Daoy (cell line): ENCODE measurements around the gene DHRS4. TPM values are rescaled to one million over a fixed set of nuclear protein-coding genes. Genes with fewer than 3 reads are reported as not detected.
A peak's percentile ranks its signal among the peaks of the same experiment; 100 is the strongest.

Experiments
- DNase-seq: peaks from one replicate; pipeline ENCODE4 v3.0.0-alpha.2; 2015; ENCODE audit warnings: low read depth
- total RNA-seq: library from RNA; depleted of rRNA; stranded (reverse); fragments of >200 nt; shearing (Covaris generic); gene quantifications from 2 replicates; pipeline ENCODE4 v1.2.3, GENCODE V29; 2014; rRNA removed

Gene DHRS4
- 32.0 and 52.7 TPM in 2 replicates for total RNA-seq

DNA sequence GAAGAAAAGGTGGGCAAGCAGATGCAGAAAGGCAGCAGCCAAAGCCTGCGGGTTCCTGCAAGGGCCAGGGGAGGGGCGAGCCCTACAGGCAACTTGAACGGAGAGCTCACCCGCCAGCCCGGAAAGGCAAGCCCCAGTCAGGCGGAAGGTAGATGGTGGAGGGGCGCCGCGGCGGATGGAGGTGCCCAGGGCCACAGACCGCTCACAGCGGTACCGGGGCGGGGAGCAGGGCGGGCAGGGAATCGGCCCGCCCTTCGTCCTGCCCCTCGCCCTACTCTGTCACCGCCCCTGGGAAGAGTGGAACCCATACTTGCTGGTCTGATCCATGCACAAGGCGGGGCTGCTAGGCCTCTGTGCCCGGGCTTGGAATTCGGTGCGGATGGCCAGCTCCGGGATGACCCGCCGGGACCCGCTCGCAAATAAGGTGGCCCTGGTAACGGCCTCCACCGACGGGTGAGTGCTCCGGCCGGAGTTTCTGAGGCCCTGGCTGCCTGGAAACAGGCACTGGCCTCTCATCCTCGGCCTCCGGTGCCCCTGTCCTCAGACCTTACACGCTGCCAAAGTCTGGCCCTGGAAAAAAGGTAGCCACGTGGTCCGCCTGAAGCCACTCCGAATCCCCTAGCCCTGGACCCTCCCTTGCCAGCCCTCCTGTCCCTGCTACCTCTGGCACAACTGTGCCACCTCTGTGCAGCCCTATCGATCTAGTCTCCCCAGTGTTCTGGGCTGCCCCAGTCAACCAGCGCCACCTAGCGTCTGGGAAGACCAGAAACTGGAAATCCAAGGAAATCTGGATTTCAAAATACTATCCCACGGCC, at the start of gene DHRS4:
Gene DHRS4 (plus strand): TSS at position 307 of the 815 bp plus-strand sequence. CDS start 19 bp downstream, at position 326.
- peak; percentile 93 for DNase-seq

DNA sequence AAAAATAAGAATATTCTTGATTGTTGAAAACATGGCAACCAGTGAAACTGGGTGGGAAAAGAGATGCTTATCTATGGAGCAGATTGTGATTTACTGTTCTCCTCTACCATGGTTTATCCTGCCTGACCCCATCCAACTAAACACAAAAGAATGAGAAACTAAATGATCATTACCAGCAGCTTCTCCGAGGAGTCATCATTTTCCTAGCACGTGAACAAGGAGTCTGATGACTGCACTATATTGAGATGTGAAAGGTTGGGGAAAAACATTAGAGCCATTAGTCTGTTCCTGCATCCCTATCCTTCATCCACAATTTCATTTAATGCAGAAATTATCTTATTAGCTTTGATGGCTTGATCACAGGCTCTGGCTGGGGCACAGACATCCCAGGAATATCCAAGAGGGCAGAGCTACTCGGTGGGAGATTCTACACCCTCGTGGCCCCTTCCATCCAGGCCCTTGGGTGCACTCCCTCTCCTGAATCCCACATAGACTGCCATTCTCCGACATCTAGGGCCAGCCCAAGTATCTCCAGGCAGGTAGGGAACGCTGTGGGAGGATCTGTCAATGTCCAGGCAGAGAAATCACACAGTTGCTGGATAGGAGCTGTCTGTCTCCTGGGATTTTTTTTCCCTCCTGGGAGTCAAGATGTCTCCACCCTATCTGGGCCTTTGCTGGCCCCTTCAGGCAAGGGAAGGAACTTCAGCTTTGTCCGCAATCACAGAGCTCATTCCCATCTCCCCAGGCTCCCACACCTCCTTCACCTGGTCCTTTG, 43.3 kb upstream of the DHRS4 start:
- peak; percentile 73 for DNase-seq

DNA sequence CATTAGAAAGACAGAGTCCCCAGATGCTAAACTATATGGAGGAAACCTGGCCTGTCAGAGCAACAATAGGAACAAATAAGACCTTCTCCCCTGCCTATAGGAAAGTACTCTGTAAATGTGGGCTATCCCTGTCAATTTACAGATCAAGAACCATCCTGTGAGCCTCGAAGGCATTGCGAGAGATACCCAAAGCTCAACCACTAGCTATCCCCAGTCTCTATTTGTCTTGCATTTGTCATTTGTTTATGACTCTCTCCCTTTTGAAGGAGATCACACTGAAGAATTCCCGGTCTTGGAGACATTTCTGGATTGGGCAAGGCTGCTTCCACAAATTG, 42.7 kb upstream of the DHRS4 start:
- DNase-seq = no peak

DNA sequence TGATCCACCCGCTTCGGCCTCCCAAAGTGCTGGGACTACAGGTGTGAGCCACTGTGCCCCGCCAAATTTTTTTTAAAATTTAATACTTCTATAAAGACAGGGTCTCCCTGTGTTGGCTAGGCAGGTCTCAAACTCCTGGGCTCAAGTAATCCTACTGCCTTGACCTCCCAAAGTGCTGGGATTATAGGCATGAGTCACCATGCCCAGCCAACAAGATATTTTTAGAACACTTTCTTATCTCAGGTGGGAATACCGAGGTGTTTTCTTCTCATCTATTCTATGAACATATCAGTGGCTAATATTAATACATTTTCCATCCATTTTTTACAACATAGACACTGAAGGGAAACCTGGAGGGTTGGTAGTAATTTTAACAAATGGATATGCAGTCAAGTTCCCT, 38.0 kb upstream of the DHRS4 start:
- no peak for DNase-seq

DNA sequence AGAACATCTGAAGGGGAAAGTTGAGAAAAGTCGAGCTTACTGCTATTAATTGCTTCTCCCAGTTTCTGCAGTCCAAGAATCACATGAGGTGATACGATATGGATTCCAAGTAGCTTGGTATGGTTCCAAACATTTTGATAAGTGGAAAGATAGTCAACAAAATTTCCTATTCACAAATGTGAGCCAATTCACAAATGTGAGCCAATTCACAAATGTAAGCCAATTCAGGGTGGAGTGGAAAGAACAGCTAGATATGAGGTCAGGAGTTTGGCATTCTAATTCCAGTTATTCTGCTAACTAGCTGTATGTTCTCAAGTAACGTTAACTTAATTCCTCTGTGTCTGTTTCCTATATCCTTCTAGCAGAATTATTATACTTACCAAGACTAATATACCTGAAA, 37.6 kb upstream of the DHRS4 start:
- DNase-seq = no peak

DNA sequence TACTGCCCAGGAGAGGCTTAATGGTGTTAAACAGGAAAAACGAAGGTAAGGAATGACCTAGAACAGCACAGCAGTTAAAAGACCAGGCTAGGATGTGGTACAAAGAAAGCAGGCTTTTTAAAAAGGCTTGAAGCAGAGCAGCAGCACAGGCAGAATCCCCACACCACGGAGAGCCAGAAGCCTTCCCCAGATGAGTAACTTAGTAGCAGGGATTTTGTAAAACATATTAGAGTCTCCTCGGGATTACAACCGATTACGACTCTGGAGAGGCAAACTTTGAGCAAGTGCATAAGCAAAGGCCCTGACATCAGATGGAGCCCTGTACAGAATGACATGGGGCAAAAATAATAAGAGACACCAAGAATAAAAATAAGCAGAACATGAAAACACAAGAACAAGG, 37.1 kb upstream of the DHRS4 start:
- no peak for DNase-seq

DNA sequence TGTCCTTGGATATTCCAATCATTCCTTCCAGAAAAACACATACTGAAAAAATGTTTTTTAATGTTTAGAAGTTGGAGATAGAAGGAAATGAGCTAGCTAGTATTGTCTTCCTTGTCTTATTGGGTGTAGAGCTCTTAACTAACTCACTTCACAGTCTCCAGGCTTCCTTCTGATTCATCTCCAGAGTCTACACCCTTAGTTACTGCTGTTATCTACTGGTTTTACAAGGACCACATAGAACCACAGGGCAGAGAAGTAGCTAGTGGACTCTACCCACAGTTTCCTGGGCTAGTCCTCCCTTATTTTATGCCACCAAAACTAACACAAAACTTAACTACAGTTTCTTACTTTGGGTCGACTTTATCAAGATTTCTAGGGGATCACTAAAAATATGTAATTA, 31.0 kb upstream of the DHRS4 start:
- no peak for DNase-seq

DNA sequence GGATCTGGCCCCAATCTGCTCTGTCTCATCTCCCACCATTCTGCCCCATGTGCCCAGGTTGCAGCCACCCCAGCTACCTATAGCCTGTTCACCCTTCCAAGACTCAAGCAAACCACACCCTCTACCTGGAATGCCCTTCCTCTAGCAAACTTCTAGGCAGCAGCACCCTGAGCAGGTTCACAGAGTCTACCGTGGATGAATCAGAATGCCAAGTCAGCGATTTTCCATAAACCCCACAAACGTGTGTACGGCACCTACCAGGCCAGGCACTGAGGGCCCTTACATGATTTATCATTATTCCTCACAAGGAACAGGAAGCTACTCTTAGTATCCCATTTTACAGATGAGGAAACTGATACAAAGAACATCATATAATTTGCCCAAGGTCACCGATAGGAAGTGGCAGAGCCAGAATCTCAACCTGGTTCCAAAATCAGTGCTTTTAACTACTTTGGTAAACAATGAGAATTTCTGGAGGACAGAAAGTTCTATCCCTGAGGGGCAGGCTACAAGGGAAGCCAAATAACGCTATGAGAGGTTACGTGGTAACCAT, 28.0 kb upstream of the DHRS4 start:
- no peak for DNase-seq

DNA sequence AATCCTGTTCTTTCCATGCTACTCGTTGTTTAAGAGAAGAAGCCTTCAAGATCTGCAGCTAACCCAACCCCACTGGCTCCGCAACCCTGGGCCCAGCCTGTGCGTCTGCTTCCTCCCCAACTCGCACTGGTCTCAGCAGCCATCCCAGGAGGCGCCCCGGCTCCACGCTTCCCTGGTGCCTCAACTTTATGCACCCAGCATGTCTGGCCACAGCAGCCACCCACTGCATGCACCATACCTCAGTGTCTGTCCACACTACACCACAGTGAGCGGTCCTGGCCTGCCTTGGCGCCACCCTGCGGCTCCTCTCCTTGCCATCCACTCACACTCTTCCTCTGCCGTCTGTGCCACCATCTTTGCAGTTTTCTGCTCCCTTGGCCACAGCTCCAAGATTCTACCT, 27.0 kb upstream of the DHRS4 start:
- DNase-seq = peak; percentile 10

DNA sequence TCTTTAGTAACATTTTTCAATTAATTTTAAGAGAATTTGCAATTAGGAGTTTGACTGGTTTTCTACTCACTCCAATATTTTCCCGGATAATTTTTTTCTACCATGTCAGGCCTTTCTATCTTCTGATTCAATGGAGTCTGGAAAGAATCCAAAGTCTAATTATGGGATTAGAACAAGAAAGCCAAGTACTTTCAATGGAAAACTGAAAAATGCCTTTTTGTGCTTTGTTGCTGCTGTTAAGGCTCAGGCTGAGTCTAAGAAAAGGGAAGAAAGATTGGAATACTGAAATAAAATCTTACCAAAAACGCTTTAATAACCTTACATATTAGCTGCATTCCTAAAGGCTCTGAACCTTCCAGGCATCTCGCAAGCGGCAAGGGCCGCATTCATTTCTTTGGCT, 24.4 kb upstream of the DHRS4 start:
- DNase-seq = no peak

DNA sequence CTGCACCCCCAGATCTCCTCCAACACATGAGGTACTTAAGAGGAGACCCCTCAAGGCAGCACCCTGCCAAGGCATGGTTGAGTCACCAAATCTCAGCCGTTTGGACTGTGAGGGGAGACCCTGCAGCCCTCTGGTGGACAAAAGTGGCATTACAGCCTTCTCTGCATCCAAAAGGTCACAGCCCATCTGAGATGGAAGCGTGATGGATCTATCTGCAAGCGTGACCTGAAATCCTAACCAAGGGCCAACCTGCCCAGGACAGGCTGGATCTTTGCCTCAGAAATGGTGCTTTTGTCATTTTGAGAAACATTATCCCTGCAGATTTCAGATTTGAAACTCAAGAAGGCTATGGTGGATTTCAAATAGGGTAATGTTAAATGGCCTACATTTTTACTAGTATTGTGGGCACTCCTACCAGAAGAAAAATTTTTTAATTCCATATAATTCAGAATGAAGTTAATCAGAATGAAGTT, 23.7 kb upstream of the DHRS4 start:
- DNase-seq = peak; percentile 83

DNA sequence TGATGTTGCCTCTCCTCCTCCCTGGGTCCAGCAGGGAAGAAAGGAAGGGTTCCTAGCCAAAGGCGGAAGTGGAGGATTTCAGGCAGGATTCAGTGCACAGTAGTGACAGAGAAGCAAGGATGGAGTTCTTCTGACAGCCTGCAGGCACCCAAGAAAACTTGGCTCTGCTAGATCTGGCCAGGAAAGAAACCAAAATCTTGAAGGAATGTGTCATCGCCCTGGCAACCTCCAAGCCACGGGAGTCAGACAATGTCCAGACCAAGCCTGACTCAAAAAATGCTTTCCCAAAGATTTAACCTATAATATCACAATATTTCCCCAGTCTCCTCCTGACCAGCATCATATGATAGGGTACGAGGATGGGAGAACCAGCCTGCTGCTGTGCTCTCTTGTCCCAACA, 22.8 kb upstream of the DHRS4 start:
- DNase-seq = no peak

DNA sequence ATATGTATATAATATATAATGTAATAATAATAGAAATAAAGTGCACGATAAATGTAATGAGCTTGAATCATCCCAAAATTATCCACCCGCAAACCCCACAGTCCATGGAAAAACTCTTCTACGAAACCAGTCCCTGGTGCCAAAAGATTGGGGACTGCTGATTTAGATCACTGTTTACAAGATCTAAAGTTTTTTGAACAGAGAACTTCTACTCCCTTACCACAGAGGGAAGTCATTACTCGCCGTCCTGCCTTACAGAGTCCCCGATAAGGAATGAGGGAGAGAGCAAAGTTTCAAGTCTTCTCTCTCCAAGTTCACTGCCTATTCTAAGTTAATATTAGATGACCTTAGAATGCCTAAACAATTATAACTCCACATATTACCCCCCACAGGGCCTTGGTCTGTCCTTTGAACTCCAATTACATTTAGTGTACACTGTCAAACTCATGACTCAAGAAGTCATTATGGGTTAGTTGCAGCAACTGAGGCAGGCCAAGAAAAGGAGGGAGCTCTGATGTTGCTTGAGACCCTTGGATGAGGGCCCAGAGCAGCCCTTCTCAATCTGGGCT, 21.8 kb upstream of the DHRS4 start:
- no peak for DNase-seq

DNA sequence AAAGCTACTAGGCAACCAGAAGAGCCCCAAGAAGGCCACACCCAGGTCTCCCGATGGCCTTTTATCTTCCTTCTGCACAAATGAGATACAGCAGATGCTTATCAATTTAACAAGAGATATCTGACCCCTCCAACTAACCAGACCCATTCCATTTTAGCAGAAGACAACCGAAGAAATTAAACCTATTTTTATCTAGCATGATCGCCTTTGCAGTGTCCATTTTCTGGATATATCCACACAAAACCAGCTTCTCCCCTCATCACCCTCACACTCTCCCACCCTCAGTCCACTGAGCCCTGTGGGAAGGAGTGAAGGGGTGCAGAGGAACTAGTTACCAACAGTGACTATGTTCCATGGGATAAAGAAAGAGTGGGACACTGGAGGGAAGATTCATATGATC, 20.9 kb upstream of the DHRS4 start:
- DNase-seq = no peak

DNA sequence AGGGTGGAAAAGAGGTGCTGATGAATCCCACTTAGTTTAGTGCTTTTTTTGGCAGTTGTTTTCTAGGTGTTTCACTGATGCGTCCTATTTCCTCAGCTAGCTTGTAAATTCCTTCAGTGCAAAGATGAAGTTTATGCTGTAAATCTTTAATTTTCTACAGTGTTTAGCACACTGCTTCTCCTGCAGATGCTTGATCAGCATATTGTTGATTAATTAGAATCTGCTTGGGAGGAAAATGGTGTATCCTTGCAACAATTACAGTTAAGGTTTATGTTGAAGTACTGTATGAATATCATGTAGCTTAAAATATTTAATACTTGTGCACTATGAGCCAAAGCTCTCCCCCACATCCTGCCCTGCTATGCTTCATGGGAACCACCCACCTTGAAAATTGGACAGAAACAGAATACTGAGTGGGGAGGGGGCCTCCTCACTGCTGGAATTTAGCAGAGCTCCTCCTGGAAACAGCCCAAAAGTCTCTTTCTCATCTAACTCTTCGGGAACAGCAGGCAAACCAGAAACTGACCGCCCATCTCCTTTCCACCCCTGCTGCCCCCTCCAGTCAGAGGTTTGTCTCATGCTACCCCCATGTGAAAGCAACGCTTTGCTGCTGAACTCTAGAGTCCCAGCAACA, 20.3 kb upstream of the DHRS4 start:
- DNase-seq = no peak

DNA sequence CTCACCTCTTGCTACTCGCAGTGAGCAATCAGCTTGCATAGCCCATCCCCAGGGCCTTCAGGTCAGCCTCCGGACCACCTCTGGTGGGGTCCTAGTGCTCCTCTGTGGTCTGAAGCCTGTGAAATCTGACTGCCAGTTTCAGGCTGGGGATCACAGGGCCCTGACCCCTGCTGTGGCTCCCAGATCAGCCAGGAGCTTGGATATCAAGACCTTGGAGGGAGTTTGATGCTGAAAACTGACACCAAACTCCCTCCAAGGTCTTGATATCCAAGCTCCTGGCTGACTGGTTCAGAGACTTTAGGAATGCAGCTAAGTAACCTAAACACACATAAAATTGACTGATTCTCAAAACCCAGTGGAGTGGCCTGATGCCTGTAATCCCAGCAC, 19.8 kb upstream of the DHRS4 start:
- no peak for DNase-seq

DNA sequence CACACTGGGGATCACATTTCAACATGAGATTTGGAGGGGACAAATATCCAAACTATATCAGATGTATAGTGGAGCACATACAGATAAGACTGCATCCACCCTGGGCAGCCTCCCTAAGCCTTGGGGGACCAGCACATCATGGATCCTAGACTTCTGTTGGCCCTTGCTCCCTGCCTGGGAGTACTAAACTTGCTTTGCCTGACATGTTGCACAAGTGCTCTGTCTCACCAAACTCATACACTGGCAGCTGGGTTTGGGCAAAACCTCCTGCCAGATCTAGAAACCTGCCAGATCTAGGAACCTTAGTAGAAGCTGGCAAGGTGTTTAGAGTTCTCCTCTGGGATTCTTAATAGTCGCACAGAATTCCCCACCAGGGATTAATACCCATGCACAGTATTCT, 18.4 kb upstream of the DHRS4 start:
- DNase-seq = no peak

DNA sequence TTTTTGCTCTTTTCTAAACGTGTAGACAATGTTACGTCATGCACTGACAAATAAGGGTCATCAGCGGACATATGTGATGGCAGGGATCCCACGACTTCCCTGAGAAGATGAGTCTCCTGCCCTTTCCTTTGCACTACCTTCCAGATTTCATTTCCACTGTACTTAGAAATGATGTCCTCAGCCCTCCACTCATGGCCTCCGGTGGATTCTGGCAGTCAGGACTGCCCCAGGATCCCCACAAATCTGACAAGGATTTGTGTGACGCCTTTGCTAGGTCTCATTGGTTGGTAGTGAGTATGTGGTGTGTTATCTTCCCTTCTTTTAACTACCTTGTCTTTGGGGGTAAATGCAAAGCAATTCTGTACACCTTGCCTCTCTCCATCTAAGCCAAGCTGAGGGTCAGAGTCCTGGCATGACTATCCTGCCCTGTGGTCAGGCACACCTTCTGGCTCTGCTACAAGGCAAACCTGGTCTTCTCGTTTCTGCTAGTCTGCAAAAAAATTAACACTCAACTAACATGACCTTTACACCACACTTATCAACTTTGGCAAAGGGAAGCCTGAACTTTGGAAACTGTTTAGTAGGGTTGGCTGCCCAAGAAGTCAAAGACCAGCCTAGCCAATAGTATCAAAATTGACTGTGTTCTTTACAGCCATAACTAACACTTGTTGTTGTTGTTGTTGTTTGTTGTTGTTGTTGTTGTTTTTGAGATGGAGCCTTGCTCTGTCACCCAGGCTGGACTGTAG, 17.3 kb upstream of the DHRS4 start:
- no peak for DNase-seq

DNA sequence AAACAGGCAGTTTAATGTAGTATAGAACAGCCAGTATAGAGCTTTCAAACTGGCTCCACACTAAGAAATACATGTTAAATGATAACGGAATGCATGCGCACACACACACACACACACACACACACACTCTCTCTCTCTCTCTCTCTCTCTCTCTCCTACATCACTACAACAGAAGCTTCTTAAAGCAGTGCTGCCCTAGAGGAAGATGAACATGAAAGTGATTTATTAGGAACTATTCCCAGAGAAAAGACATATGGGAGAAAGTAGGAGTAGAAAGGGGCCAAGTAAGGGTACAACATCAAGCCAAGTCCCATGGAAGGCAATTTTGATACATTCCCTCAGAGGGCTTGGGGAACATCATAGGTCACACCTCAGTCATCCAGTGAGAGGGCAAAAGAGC, 16.4 kb upstream of the DHRS4 start:
- DNase-seq = no peak

DNA sequence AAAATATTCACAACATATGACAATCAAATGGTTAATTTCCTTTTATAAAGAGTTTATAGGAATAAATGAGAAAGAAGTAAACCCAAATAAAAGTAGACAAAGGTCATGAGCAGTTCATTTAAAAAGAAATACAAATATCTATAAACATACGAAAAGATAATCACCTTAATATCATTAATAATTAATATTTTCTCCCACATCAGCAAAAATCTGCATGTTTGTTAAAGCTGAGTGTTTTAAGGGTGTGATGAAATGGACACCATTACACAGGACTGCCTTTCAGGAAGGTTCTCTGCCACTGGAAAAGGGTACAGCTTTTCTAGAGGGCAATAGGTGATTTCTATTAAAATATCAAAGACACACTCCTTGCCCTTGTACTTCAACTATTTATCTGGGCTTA, 14.7 kb upstream of the DHRS4 start:
- DNase-seq = no peak

DNA sequence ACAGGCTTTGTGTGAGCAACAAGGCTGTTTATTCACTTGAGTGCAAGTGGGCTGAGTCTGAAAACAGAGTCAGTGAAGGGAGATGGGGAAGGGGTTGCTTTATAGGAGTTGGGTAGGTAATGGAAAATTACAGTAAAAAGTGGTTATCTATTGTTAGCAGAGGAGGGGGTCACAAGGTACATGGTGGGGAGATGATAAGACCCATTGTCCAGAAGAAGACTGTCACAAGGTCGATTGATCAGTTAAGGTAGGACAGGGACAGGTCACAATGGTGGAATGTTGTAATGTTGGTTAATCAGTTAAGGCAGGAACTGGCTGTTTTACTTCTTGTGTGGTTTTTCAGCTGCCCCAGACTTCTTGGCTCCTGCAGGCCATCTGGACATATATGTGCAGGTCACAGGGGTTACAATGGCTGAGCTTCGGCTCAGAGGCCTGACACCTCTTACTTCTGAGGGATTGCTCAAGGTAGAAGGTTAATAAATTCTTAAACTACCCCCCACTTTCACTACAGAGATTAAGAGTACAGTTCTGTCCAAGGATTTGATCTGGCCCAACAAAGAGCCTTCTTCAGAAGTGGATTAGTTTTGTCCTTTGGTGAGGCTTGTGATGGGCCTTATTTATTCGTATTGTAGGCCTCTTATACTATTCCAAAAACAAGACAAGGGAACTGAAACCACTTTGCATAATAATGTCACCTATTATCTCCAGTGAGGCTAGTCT, 13.8 kb upstream of the DHRS4 start:
- DNase-seq = no peak
